HepG2 (cell line): ENCODE results near the gene IL6R. TPM values are rescaled to one million over a fixed set of nuclear protein-coding genes. Genes with fewer than 3 reads are reported as not detected.

ENCODE experiments used
- ADNP ChIP-seq: sonication (generic); formaldehyde crosslinking; IDR thresholded peaks from 2 replicates; pipeline ENCODE4 v1.4.0; 2020; ENCODE audit warnings: missing genetic modification reagents
- ATF1 ChIP-seq: IDR thresholded peaks from 2 replicates; pipeline ENCODE4 v1.6.1; 2016; ENCODE audit warnings: mild to moderate bottlenecking, control low read depth
- FOXA1 ChIP-seq, 2 experiments: fragments of 450-650 bp in 1 of 2; sonication (generic) in 1 of 2; formaldehyde crosslinking in 1 of 2; IDR thresholded peaks; 2 replicates each; pipeline versions ENCODE4 v1.4.0 to v1.6.1; 2016 to 2020; ENCODE audit warnings: missing genetic modification reagents in 1 of 2
- KDM2A ChIP-seq: sonication (generic); formaldehyde crosslinking; IDR thresholded peaks from 2 replicates; pipeline ENCODE4 v1.4.0; 2020; ENCODE audit warnings: low read depth, missing genetic modification reagents, borderline replicate concordance
- MTF2 ChIP-seq: sonication (generic); formaldehyde crosslinking; IDR thresholded peaks from 2 replicates; pipeline ENCODE4 v1.5.0; 2020; ENCODE audit warnings: missing genetic modification reagents, borderline replicate concordance
- PAF1 ChIP-seq: IDR thresholded peaks from 2 replicates; pipeline ENCODE4 v1.6.1; 2016; ENCODE audit warnings: missing genetic modification reagents, missing compliant biosample characterization
- RARG ChIP-seq: sonication (generic); formaldehyde crosslinking; IDR thresholded peaks from 2 replicates; pipeline ENCODE4 v1.4.0; 2020; ENCODE audit warnings: low read depth, mild to moderate bottlenecking, missing genetic modification reagents
- RXRB ChIP-seq: IDR thresholded peaks from 2 replicates; pipeline ENCODE4 v1.6.1; 2016; ENCODE audit warnings: borderline replicate concordance, missing genetic modification reagents, missing compliant biosample characterization
- SNRNP70 ChIP-seq: fragments of 200-400 bp; formaldehyde crosslinking; IDR thresholded peaks from 2 replicates; pipeline ENCODE4 v1.6.1; 2017; ENCODE audit warnings: mild to moderate bottlenecking, low read depth, low read length, moderate library complexity
- TBP ChIP-seq: sonication (generic); formaldehyde crosslinking; IDR thresholded peaks from 2 replicates; pipeline ENCODE4 v1.5.0; 2020; ENCODE audit warnings: missing genetic modification reagents
- THAP11 ChIP-seq: IDR thresholded peaks from 2 replicates; pipeline ENCODE4 v1.6.1; 2016; ENCODE audit warnings: missing biosample characterization, missing genetic modification reagents
- ZFP36 ChIP-seq: fragments of 150-350 bp; IDR thresholded peaks from 2 replicates; pipeline ENCODE4 v1.6.1; 2018; ENCODE audit warnings: borderline replicate concordance, low read length, low read depth; ENCODE audit not compliant: partially characterized antibody
- ZNF124 ChIP-seq: sonication (generic); formaldehyde crosslinking; IDR thresholded peaks from 2 replicates; pipeline ENCODE4 v1.4.0; 2020; ENCODE audit warnings: missing genetic modification reagents
- ZNF225 ChIP-seq: sonication (generic); formaldehyde crosslinking; IDR thresholded peaks from 2 replicates; pipeline ENCODE4 v1.4.0; 2020; ENCODE audit warnings: mild to moderate bottlenecking, missing genetic modification reagents
- ZNF24 ChIP-seq: fragments of 450-650 bp; IDR thresholded peaks from 2 replicates; pipeline ENCODE4 v1.6.1; 2017; ENCODE audit warnings: antibody characterized with exemption, mild to moderate bottlenecking
- ZNF343 ChIP-seq: sonication (generic); formaldehyde crosslinking; IDR thresholded peaks from 2 replicates; pipeline ENCODE4 v1.4.0; 2020; ENCODE audit warnings: mild to moderate bottlenecking, missing genetic modification reagents
- ZNF446 ChIP-seq: sonication (generic); formaldehyde crosslinking; IDR thresholded peaks from 2 replicates; pipeline ENCODE4 v1.5.0; 2020; ENCODE audit warnings: mild to moderate bottlenecking, missing genetic modification reagents
- ZNF563 ChIP-seq: sonication (generic); formaldehyde crosslinking; IDR thresholded peaks from 2 replicates; pipeline ENCODE4 v1.8.0; 2022; ENCODE audit warnings: mild to moderate bottlenecking, moderate library complexity, missing genetic modification reagents
- polyA plus RNA-seq, 8 experiments: library from polyadenylated mRNA; depleted of rRNA in 3 of 8; stranded (reverse) in 7 of 8; unstranded in 1 of 8; fragments of >200 nt; fragmentation: Illumina TruSeq in 4 of 8; extraction: Trizol in 4 of 8; gene quantifications; 2 replicates each; pipeline versions ENCODE4 v1.2.1 to v1.2.3, GENCODE V29; 2011 to 2016; ENCODE audit warnings: low read depth in 4 of 8, missing spikeins in 1 of 8, mixed read lengths in 1 of 8; ENCODE audit not compliant: insufficient read depth in 1 of 8
- total RNA-seq, 5 experiments: library from RNA; depleted of rRNA; stranded (reverse); fragments of >200 nt; fragmentation: Illumina TruSeq; extraction: Trizol; gene quantifications; 2 replicates each; pipeline ENCODE4 v1.2.3, GENCODE V29; 2016; ENCODE audit warnings: low read depth in 1 of 5
- TF ChIP-seq, protein P1 (sequence below): sonication (generic); formaldehyde crosslinking; IDR thresholded peaks from 2 replicates; pipeline ENCODE4 v1.5.1; 2020; ENCODE audit warnings: missing genetic modification reagents, mild to moderate bottlenecking, borderline replicate concordance
- TF ChIP-seq, protein P2 (sequence below): sonication (generic); formaldehyde crosslinking; IDR thresholded peaks from 2 replicates; pipeline ENCODE4 v1.4.0; 2020; ENCODE audit warnings: missing genetic modification reagents
- TF ChIP-seq, protein P3 (sequence below): sonication (generic); formaldehyde crosslinking; IDR thresholded peaks from 2 replicates; pipeline ENCODE4 v1.4.0; 2020; ENCODE audit warnings: missing genetic modification reagents, mild to moderate bottlenecking, borderline replicate concordance
- TF ChIP-seq, protein P4 (sequence below): IDR thresholded peaks from 2 replicates; pipeline ENCODE4 v1.6.1; 2016; ENCODE audit warnings: missing compliant biosample characterization, missing genetic modification reagents, borderline replicate concordance

Gene IL6R
- total and polyA plus RNA-seq, 2 of the 13 experiments (the other 11 are each of a cell fraction or from before 2014, with no cell fraction given), result 5.0 to 24.5 TPM

DNA sequence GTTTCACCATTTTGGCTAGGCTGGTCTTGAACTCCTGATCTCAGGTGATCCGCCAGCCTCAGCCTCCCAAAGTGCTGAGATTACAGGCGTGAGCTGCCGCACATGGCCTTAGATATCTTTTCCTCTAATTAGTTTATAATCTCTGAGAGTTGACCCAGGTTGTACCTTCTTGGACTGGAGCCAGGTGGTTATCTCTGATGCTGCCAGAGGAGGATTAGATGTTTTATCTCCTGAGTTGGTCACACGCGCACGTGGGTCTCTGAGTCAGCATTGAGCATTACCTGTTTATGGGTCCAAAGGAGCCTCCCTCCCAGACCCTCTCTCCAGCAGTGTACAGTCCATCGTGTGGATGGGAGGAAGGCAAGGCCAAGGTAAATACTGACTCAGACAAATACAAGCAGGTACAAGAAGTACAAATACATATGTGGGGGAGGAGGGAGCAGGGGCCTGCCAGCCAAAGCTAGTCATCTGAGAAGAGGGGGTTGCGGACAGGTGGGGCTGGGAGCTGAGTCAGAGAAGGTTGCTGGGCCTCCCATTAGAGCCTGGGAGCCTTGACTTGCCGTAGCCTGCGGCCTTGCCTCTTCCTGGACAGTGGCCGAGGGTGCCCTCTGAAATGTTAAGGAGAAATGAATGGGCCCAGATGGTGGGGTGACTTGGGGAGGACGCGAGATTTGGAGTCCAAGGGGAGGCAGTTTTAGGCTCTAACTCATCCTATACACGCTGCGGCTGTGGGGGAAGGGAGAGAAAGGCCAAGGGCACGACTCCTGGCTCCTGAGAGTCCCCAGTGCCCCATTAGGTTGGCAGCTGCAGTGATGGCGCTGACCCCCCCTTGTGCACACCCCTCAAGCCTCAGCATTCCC, 13.1 kb downstream of the IL6R start (continued):
- no peak for TF ChIP-seq MTF2 (CRISPR knock-in tag)
- TF ChIP-seq ZNF225 (CRISPR knock-in tag), result no peak
- no peak for TF ChIP-seq ZNF446 (CRISPR knock-in tag)
- TF ChIP-seq TBP (CRISPR knock-in tag), result no peak
- no peak for TF ChIP-seq SNRNP70
- TF ChIP-seq ZNF124 (CRISPR knock-in tag), result peak; percentile 78; the same call in 1 of the 2 replicates
- TF ChIP-seq, protein P1, sequence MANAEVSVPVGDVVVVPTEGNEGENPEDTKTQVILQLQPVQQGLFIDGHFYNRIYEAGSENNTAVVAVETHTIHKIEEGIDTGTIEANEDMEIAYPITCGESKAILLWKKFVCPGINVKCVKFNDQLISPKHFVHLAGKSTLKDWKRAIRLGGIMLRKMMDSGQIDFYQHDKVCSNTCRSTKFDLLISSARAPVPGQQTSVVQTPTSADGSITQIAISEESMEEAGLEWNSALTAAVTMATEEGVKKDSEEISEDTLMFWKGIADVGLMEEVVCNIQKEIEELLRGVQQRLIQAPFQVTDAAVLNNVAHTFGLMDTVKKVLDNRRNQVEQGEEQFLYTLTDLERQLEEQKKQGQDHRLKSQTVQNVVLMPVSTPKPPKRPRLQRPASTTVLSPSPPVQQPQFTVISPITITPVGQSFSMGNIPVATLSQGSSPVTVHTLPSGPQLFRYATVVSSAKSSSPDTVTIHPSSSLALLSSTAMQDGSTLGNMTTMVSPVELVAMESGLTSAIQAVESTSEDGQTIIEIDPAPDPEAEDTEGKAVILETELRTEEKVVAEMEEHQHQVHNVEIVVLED (CRISPR knock-in tag), result peak; percentile 44; the same call in 1 of the 2 replicates
- TF ChIP-seq ZNF24, result 0 out of 2 replicates have a peak, but pooled peaks have one; percentile 24
- TF ChIP-seq, protein P2, sequence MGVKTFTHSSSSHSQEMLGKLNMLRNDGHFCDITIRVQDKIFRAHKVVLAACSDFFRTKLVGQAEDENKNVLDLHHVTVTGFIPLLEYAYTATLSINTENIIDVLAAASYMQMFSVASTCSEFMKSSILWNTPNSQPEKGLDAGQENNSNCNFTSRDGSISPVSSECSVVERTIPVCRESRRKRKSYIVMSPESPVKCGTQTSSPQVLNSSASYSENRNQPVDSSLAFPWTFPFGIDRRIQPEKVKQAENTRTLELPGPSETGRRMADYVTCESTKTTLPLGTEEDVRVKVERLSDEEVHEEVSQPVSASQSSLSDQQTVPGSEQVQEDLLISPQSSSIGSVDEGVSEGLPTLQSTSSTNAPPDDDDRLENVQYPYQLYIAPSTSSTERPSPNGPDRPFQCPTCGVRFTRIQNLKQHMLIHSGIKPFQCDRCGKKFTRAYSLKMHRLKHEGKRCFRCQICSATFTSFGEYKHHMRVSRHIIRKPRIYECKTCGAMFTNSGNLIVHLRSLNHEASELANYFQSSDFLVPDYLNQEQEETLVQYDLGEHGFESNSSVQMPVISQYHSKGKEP, result no peak
- TF ChIP-seq THAP11 (CRISPR knock-in tag), result peak; percentile 84
- no peak for TF ChIP-seq ZFP36
- 0 out of 2 replicates have a peak, but pooled peaks have one; percentile 60 for TF ChIP-seq ZNF343 (CRISPR knock-in tag)
- TF ChIP-seq ATF1 (CRISPR knock-in tag), result no peak
- peak; percentile 93 for TF ChIP-seq ADNP
- peak; percentile 87 for TF ChIP-seq FOXA1 (IDR thresholded peaks at IDR 0.05)
- peak; percentile 98 for TF ChIP-seq FOXA1 (CRISPR knock-in tag; IDR thresholded peaks at IDR 0.05)
- peak; percentile 70; the same call in 1 of the 2 replicates for TF ChIP-seq KDM2A (CRISPR knock-in tag)
- no peak; the same call in 1 of the 2 replicates for TF ChIP-seq RARG (CRISPR knock-in tag)
- TF ChIP-seq RXRB (CRISPR knock-in tag), result peak; percentile 92
- TF ChIP-seq, protein P3, sequence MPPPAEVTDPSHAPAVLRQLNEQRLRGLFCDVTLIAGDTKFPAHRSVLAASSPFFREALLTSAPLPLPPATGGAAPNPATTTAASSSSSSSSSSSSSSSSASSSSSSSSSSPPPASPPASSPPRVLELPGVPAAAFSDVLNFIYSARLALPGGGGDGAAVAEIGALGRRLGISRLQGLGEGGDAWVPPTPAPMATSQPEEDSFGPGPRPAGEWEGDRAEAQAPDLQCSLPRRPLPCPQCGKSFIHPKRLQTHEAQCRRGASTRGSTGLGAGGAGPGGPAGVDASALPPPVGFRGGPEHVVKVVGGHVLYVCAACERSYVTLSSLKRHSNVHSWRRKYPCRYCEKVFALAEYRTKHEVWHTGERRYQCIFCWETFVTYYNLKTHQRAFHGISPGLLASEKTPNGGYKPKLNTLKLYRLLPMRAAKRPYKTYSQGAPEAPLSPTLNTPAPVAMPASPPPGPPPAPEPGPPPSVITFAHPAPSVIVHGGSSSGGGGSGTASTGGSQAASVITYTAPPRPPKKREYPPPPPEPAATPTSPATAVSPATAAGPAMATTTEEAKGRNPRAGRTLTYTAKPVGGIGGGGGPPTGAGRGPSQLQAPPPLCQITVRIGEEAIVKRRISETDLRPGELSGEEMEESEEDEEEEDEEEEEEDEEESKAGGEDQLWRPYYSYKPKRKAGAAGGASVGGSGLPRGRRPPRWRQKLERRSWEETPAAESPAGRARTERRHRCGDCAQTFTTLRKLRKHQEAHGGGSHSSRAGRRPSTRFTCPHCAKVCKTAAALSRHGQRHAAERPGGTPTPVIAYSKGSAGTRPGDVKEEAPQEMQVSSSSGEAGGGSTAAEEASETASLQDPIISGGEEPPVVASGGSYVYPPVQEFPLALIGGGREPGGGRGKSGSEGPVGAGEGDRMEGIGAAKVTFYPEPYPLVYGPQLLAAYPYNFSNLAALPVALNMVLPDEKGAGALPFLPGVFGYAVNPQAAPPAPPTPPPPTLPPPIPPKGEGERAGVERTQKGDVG (CRISPR knock-in tag), result no peak
- TF ChIP-seq, protein P4, sequence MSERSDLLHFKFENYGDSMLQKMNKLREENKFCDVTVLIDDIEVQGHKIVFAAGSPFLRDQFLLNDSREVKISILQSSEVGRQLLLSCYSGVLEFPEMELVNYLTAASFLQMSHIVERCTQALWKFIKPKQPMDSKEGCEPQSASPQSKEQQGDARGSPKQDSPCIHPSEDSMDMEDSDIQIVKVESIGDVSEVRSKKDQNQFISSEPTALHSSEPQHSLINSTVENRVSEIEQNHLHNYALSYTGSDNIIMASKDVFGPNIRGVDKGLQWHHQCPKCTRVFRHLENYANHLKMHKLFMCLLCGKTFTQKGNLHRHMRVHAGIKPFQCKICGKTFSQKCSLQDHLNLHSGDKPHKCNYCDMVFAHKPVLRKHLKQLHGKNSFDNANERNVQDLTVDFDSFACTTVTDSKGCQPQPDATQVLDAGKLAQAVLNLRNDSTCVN (CRISPR knock-in tag), result 0 out of 2 replicates have a peak, but pooled peaks have one; percentile 36
- TF ChIP-seq PAF1 (CRISPR knock-in tag), result no peak
- TF ChIP-seq ZNF563 (CRISPR knock-in tag), result peak; percentile 60; the same call in 1 of the 2 replicates
